ENCODE data around the gene FCHO2. TPM values are rescaled to one million over a fixed set of nuclear protein-coding genes. Genes with fewer than 3 reads are reported as not detected.
"Not testable (repeated sequence)": the region's sequence is repeated elsewhere in the genome, so short reads cannot be mapped to it uniquely, and the experiment has no call there.

Gene FCHO2
- total RNA-seq, 1 experiment from 2014 or later = 6.9 TPM

GRCh38 chr5:73019766-73020165 is 63.9 kb downstream of the FCHO2 start:
- in situ Hi-C loops (cut with HindIII; ENCODE audit: low pct_unique_long_range_greater_than_20kb, low sequenced_read_pairs) = no loop called here
- no peak for DNase-seq (ENCODE audit: low read depth)

- no peak for DNase-seq (ENCODE audit: low read depth)
- in situ Hi-C loops (cut with HindIII; ENCODE audit: low pct_unique_long_range_greater_than_20kb, low sequenced_read_pairs) = no loop called here
Observed at GRCh38 chr5:73022471-73023169, 66.8 kb downstream of the FCHO2 start.

- in situ Hi-C loops (cut with HindIII; ENCODE audit: low pct_unique_long_range_greater_than_20kb, low sequenced_read_pairs) = not testable (repeated sequence)
- DNase-seq (ENCODE audit: low read depth) = peak; percentile 36
Observed at GRCh38 chr5:73024946-73025544, 69.2 kb downstream of the FCHO2 start.

- DNase-seq (ENCODE audit: low read depth) = no peak
- in situ Hi-C loops (cut with HindIII; ENCODE audit: low pct_unique_long_range_greater_than_20kb, low sequenced_read_pairs) = no loop called here
Observed at GRCh38 chr5:73027361-73027760, 71.5 kb downstream of the FCHO2 start.

GRCh38 chr5:73027816-73028215 is 72.0 kb downstream of the FCHO2 start:
- no peak for DNase-seq (ENCODE audit: low read depth)

GRCh38 chr5:73028991-73029595 is 73.3 kb downstream of the FCHO2 start:
- no peak for DNase-seq (ENCODE audit: low read depth)
- in situ Hi-C loops (cut with HindIII; ENCODE audit: low pct_unique_long_range_greater_than_20kb, low sequenced_read_pairs) = no loop called here

More at GRCh38 chr5:73027816-73028215, 72.0 kb downstream of the FCHO2 start:
- in situ Hi-C loops (cut with HindIII; ENCODE audit: low pct_unique_long_range_greater_than_20kb, low sequenced_read_pairs) = no loop called here

- DNase-seq (ENCODE audit: low read depth) = no peak
- in situ Hi-C loops (cut with HindIII; ENCODE audit: low pct_unique_long_range_greater_than_20kb, low sequenced_read_pairs) = no loop called here
Observed at GRCh38 chr5:73030531-73030930, 74.7 kb downstream of the FCHO2 start.

GRCh38 chr5:73030995-73031394 is 75.2 kb downstream of the FCHO2 start:
- peak; percentile 42 for DNase-seq (ENCODE audit: low read depth)
- in situ Hi-C loops (cut with HindIII; ENCODE audit: low pct_unique_long_range_greater_than_20kb, low sequenced_read_pairs) = no loop called here

GRCh38 chr5:73031839-73032238 is 76.0 kb downstream of the FCHO2 start:
- in situ Hi-C loops (cut with HindIII; ENCODE audit: low pct_unique_long_range_greater_than_20kb, low sequenced_read_pairs) = no loop called here
- no peak for DNase-seq (ENCODE audit: low read depth)

GRCh38 chr5:73032635-73033034 is 76.8 kb downstream of the FCHO2 start:
- in situ Hi-C loops (cut with HindIII; ENCODE audit: low pct_unique_long_range_greater_than_20kb, low sequenced_read_pairs) = no loop called here
- no peak for DNase-seq (ENCODE audit: low read depth)

- DNase-seq (ENCODE audit: low read depth) = no peak
- in situ Hi-C loops (cut with HindIII; ENCODE audit: low pct_unique_long_range_greater_than_20kb, low sequenced_read_pairs) = no loop called here
Observed at GRCh38 chr5:73037545-73037944, 81.7 kb downstream of the FCHO2 start.

GRCh38 chr5:73039082-73039481 is 83.2 kb downstream of the FCHO2 start:
- in situ Hi-C loops (cut with HindIII; ENCODE audit: low pct_unique_long_range_greater_than_20kb, low sequenced_read_pairs) = no loop called here
- no peak for DNase-seq (ENCODE audit: low read depth)

- in situ Hi-C loops (cut with HindIII; ENCODE audit: low pct_unique_long_range_greater_than_20kb, low sequenced_read_pairs) = no loop called here
- no peak for DNase-seq (ENCODE audit: low read depth)
Observed at GRCh38 chr5:73042993-73043392, 87.2 kb downstream of the FCHO2 start.

GRCh38 chr5:73044546-73044945 is 88.7 kb downstream of the FCHO2 start:
- in situ Hi-C loops (cut with HindIII; ENCODE audit: low pct_unique_long_range_greater_than_20kb, low sequenced_read_pairs) = no loop called here

GRCh38 chr5:73045623-73046022 is 89.8 kb downstream of the FCHO2 start:
- in situ Hi-C loops (cut with HindIII; ENCODE audit: low pct_unique_long_range_greater_than_20kb, low sequenced_read_pairs) = no loop called here
- no peak for DNase-seq (ENCODE audit: low read depth)

More at GRCh38 chr5:73044546-73044945, 88.7 kb downstream of the FCHO2 start:
- no peak for DNase-seq (ENCODE audit: low read depth)

GRCh38 chr5:73061593-73061992 is 105.8 kb downstream of the FCHO2 start:
- in situ Hi-C loops (cut with HindIII; ENCODE audit: low pct_unique_long_range_greater_than_20kb, low sequenced_read_pairs) = no loop called here
- no peak for DNase-seq (ENCODE audit: low read depth)

GRCh38 chr5:73066466-73066865 is 110.6 kb downstream of the FCHO2 start:
- no peak for DNase-seq (ENCODE audit: low read depth)
- in situ Hi-C loops (cut with HindIII; ENCODE audit: low pct_unique_long_range_greater_than_20kb, low sequenced_read_pairs) = no loop called here

GRCh38 chr5:73067213-73067612 is 111.4 kb downstream of the FCHO2 start:
- in situ Hi-C loops (cut with HindIII; ENCODE audit: low pct_unique_long_range_greater_than_20kb, low sequenced_read_pairs) = no loop called here

GRCh38 chr5:73081093-73081492 is 125.3 kb downstream of the FCHO2 start:
- DNase-seq (ENCODE audit: low read depth) = no peak
- in situ Hi-C loops (cut with HindIII; ENCODE audit: low pct_unique_long_range_greater_than_20kb, low sequenced_read_pairs) = loop anchor here (25.0 kb wide), 1 partner anchor 106 kb away; no protein-coding TSS in a partner anchor

More at GRCh38 chr5:73067213-73067612, 111.4 kb downstream of the FCHO2 start:
- DNase-seq (ENCODE audit: low read depth) = no peak
